Purkinje cell (primary cell): ENCODE data around the gene ASIC5. TPM values are rescaled to one million over a fixed set of nuclear protein-coding genes. Genes with fewer than 3 reads are reported as not detected.

Experiments
- polyA plus RNA-seq: library from polyadenylated mRNA; unstranded; fragments of >200 nt; fragmentation: Nextera tagmentation; gene quantifications from 2 replicates; pipeline ENCODE4 v1.2.1, GENCODE V29; 2014

ASIC5 gene, protein sequence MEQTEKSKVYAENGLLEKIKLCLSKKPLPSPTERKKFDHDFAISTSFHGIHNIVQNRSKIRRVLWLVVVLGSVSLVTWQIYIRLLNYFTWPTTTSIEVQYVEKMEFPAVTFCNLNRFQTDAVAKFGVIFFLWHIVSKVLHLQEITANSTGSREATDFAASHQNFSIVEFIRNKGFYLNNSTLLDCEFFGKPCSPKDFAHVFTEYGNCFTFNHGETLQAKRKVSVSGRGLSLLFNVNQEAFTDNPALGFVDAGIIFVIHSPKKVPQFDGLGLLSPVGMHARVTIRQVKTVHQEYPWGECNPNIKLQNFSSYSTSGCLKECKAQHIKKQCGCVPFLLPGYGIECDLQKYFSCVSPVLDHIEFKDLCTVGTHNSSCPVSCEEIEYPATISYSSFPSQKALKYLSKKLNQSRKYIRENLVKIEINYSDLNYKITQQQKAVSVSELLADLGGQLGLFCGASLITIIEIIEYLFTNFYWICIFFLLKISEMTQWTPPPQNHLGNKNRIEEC
- polyA plus RNA-seq = not detected in 2 replicates

DNA sequence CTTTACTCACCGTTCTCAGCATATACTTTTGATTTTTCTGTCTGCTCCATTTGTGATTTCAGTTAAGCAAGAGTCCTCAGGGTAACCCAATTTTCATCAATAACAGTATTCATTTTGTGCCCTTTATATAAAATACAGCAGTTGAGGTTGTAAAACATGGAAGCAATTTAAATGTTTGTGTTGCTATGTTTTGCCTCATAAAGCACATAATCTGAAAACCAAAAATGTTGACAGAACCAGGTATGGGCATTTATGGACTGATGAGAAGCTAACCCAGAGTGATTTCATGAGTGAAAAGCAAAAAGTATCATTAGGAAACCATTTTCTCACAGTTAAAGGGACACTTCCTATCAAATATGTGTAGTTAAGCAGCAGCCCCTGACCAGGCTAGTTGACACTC lies at the start of gene ASIC5:
TSS of gene ASIC5 (minus strand) at position 101 of the 400 bp plus-strand sequence. CDS start at position 50, 51 bp downstream.

DNA sequence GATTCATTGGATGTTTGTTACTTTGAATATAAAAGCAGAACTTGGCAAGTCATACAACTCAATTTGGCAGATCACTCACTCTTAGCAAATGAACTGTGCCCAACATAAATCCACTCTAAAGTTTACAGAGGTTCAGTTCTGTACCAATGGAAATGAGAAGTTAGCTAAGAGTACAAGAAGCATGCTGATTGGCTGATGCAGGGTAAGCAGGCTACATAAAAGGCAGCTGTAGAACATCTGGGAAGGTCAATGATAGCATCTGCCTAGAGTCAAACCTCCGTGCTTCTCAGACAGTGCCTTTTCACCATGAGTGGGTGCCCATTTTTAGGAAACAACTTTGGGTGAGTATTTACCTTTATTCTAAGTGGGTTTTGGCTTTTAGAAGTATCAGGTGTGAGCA lies 37.4 kb upstream of the ASIC5 start, which contains the start of gene TDO2:
TSS of gene TDO2 (plus strand) at position 244 of the 400 bp plus-strand sequence. CDS start at position 307, 63 bp downstream.

Other genes starting within 250 kb of the ASIC5 start
- gene GUCY1A1, start 199.4 kb downstream of the ASIC5 start, polyA plus RNA-seq = 6.4 TPM in 1 of 2 replicates, not detected in the other
- 71.6 and 81.6 TPM in 2 replicates for gene GUCY1B1, start 107.3 kb downstream of the ASIC5 start, polyA plus RNA-seq
- gene TDO2, start 37.4 kb upstream of the ASIC5 start, polyA plus RNA-seq = not detected in 2 replicates
- gene CTSO, start 87.6 kb upstream of the ASIC5 start, polyA plus RNA-seq = 10.8 and 12.8 TPM in 2 replicates